Measurements from ENCODE around the gene RSPH3. TPM values are rescaled to one million over a fixed set of nuclear protein-coding genes. Genes with fewer than 3 reads are reported as not detected.

The RSPH3 gene
- total and polyA plus RNA-seq, 2 of the 13 experiments (the other 11 are each of a cell fraction or from before 2014, with no cell fraction given) = 1.3 to 3.5 TPM

GRCh38 chr6:158999666-159000403, at the start of gene RSPH3 (continued):
- TF ChIP-seq IKZF5 (CRISPR knock-in tag; IDR thresholded peaks at IDR 0.05) (peak; percentile 99), ZNF672 (CRISPR knock-in tag; IDR thresholded peaks at IDR 0.05) (no peak), MAF1 (CRISPR knock-in tag; IDR thresholded peaks at IDR 0.05; ENCODE audit: borderline replicate concordance) (peak; percentile 96; the same call in 1 of the 2 replicates), ARHGAP35 (CRISPR knock-in tag; IDR thresholded peaks at IDR 0.05; ENCODE audit: borderline replicate concordance) (peak; percentile 98), SPEN (CRISPR knock-in tag; IDR thresholded peaks at IDR 0.05; ENCODE audit: low read depth) (peak; percentile 98), ZNF101 (CRISPR knock-in tag; IDR thresholded peaks at IDR 0.05; ENCODE audit: borderline replicate concordance, low read depth) (peak; percentile 81; the same call in 1 of the 2 replicates), ZNF572 (CRISPR knock-in tag; IDR thresholded peaks at IDR 0.05) (peak; percentile 85; the same call in 1 of the 2 replicates), NAIF1 (CRISPR knock-in tag; IDR thresholded peaks at IDR 0.05; ENCODE audit: borderline replicate concordance) (peak; percentile 82), ELF3 (CRISPR knock-in tag; IDR thresholded peaks at IDR 0.05) (peak; percentile 98), HNF1A (IDR thresholded peaks at IDR 0.05; ENCODE audit: low read depth) (0 out of 2 replicates have a peak, but pooled peaks have one; percentile 22), HNF1A (CRISPR knock-in tag; IDR thresholded peaks at IDR 0.05; ENCODE audit: borderline replicate concordance) (peak; percentile 82), DBP (CRISPR knock-in tag; IDR thresholded peaks at IDR 0.05; ENCODE audit: not compliant biosample characterization) (peak; percentile 95), CC2D1A (CRISPR knock-in tag; IDR thresholded peaks at IDR 0.05) (no peak), SRY (CRISPR knock-in tag; IDR thresholded peaks at IDR 0.05) (peak; percentile 96), IRX3 (CRISPR knock-in tag; IDR thresholded peaks at IDR 0.05; ENCODE audit: borderline replicate concordance, low read depth) (peak; percentile 98), MTA3 (CRISPR knock-in tag; IDR thresholded peaks at IDR 0.05) (0 out of 2 replicates have a peak, but pooled peaks have one; percentile 48), YEATS2 (CRISPR knock-in tag; IDR thresholded peaks at IDR 0.05; ENCODE audit: borderline replicate concordance) (peak; percentile 95), MTERF4 (CRISPR knock-in tag; IDR thresholded peaks at IDR 0.05) (peak; percentile 100), NCOR1 (IDR thresholded peaks at IDR 0.05; ENCODE audit: borderline replicate concordance, low read length) (peak; percentile 39; the same call in 1 of the 2 replicates), ZSCAN31 (CRISPR knock-in tag; IDR thresholded peaks at IDR 0.05; ENCODE audit: low read depth) (peak; percentile 99), XRCC5 (optimal IDR thresholded peaks at IDR 0.05; ENCODE audit: low read length) (peak; percentile 25), MAX (IDR thresholded peaks at IDR 0.05) (peak; percentile 99)
